Measurements from ENCODE around the gene CDC5L. TPM values are rescaled to one million over a fixed set of nuclear protein-coding genes. Genes with fewer than 3 reads are reported as not detected.

Gene CDC5L
- total RNA-seq = 17.1 and 17.8 TPM in 2 replicates
- polyA plus RNA-seq = 19.6 and 20.3 TPM in 2 replicates

GRCh38 chr6:44387346-44388134 lies at the start of gene CDC5L:
Gene CDC5L (plus strand): TSS chr6:44387706. CDS start chr6:44387824, 118 bp downstream.
- DNase-seq (ENCODE audit: low read depth in 1 of 2, low spot score in 1 of 2) = peak; percentile 99 to 100
- Histone ChIP-seq H3K4me3 (peak within 1 kb of the TSS; percentile 77), H3K27ac (peak within 1 kb of the TSS; percentile 97), H3K27me3 (no peaks in the 10 kb centered on the region), H3K4me1 (ENCODE audit: low read depth) (peaks cover 12% of the 10 kb centered on the region), H3K36me3 (peaks cover 8% of the 10 kb centered on the region), H3K9me3 (ENCODE audit: low read depth) (no peaks in the 10 kb centered on the region)
- TF ChIP-seq CTCF (IDR thresholded peaks at IDR 0.05; ENCODE audit: low read depth, low read length) = no peak

GRCh38 chr6:44338228-44339122 lies 49.0 kb upstream of the CDC5L start:
- Histone ChIP-seq H3K27me3 (peaks cover 9% of the 10 kb centered on the region), H3K36me3 (no peaks in the 10 kb centered on the region), H3K4me3 (no peak overlapping the region), H3K9me3 (ENCODE audit: low read depth) (no peaks in the 10 kb centered on the region), H3K27ac (no peak overlapping the region), H3K4me1 (ENCODE audit: low read depth) (peaks cover 7% of the 10 kb centered on the region)
- DNase-seq (ENCODE audit: low read depth in 1 of 2, low spot score in 1 of 2) = peak; percentile 72 to 82
- peak; percentile 77 for TF ChIP-seq CTCF (IDR thresholded peaks at IDR 0.05; ENCODE audit: low read depth, low read length)

GRCh38 chr6:44339301-44339700 lies 48.2 kb upstream of the CDC5L start:
- H3K36me3 ChIP-seq = no peaks in the 10 kb centered on the region
- H3K4me1 ChIP-seq (ENCODE audit: low read depth) = peaks cover 7% of the 10 kb centered on the region
- TF ChIP-seq CTCF (IDR thresholded peaks at IDR 0.05; ENCODE audit: low read depth, low read length) = no peak
- peaks cover 15% of the 10 kb centered on the region for H3K27me3 ChIP-seq
- no peak overlapping the region for H3K4me3 ChIP-seq
- no peak overlapping the region for H3K27ac ChIP-seq
- DNase-seq (ENCODE audit: low read depth in 1 of 2, low spot score in 1 of 2) = no peak
- H3K9me3 ChIP-seq (ENCODE audit: low read depth) = no peaks in the 10 kb centered on the region

GRCh38 chr6:44339763-44340625 lies 47.5 kb upstream of the CDC5L start:
- Histone ChIP-seq H3K27me3 (peaks cover 15% of the 10 kb centered on the region), H3K36me3 (no peaks in the 10 kb centered on the region), H3K27ac (no peak overlapping the region), H3K9me3 (ENCODE audit: low read depth) (no peaks in the 10 kb centered on the region), H3K4me1 (ENCODE audit: low read depth) (peaks cover 7% of the 10 kb centered on the region), H3K4me3 (no peak overlapping the region)
- no peak for TF ChIP-seq CTCF (IDR thresholded peaks at IDR 0.05; ENCODE audit: low read depth, low read length)
- no peak for DNase-seq (ENCODE audit: low read depth in 1 of 2, low spot score in 1 of 2)

All from cardiac muscle cell (in vitro differentiated cells and primary cell).